ENCODE results near the gene STK32B.
"Not testable (repeated sequence)": the region's sequence is repeated elsewhere in the genome, so short reads cannot be mapped to it uniquely, and the experiment has no call there.

The STK32B gene

GRCh38 chr4:5212255-5213013 lies 161.2 kb downstream of the STK32B start:
- no peak for DNase-seq

GRCh38 chr4:5213087-5213595 lies 161.9 kb downstream of the STK32B start:
- DNase-seq: no peak

- DNase-seq: no peak
These were observed 164.0 kb downstream of the STK32B start for GRCh38 chr4:5215321-5215720.

- DNase-seq: no peak
These were observed 166.1 kb downstream of the STK32B start for GRCh38 chr4:5217421-5217820.

- DNase-seq: no peak
These were observed 167.2 kb downstream of the STK32B start for GRCh38 chr4:5218376-5219069.

GRCh38 chr4:5220028-5220427 lies 168.7 kb downstream of the STK32B start:
- no peak for DNase-seq

GRCh38 chr4:5222047-5222446 lies 170.8 kb downstream of the STK32B start:
- no peak for DNase-seq

- DNase-seq: no peak
These were observed 171.7 kb downstream of the STK32B start for GRCh38 chr4:5222951-5223350.

- no peak for DNase-seq
These were observed 173.1 kb downstream of the STK32B start for GRCh38 chr4:5224340-5224739.

- DNase-seq: no peak
These were observed 181.3 kb downstream of the STK32B start for GRCh38 chr4:5232549-5232948.

- no peak for DNase-seq
These were observed 185.9 kb downstream of the STK32B start for GRCh38 chr4:5237086-5237660.

- DNase-seq: no peak
These were observed 186.9 kb downstream of the STK32B start for GRCh38 chr4:5238173-5238572.

GRCh38 chr4:5247061-5247460 lies 195.8 kb downstream of the STK32B start:
- not testable (repeated sequence) for DNase-seq

GRCh38 chr4:5247735-5248134 lies 196.5 kb downstream of the STK32B start:
- DNase-seq: no peak

GRCh38 chr4:5249727-5250126 lies 198.4 kb downstream of the STK32B start:
- no peak for DNase-seq

GRCh38 chr4:5250536-5250935 lies 199.3 kb downstream of the STK32B start:
- DNase-seq: not testable (repeated sequence)

GRCh38 chr4:5256421-5256820 lies 205.1 kb downstream of the STK32B start:
- DNase-seq: no peak

GRCh38 chr4:5257086-5257485 lies 205.8 kb downstream of the STK32B start:
- DNase-seq: no peak

GRCh38 chr4:5259471-5259870 lies 208.2 kb downstream of the STK32B start:
- no peak for DNase-seq

- DNase-seq: no peak
These were observed 208.8 kb downstream of the STK32B start for GRCh38 chr4:5260121-5260520.

- no peak for DNase-seq
These were observed 210.6 kb downstream of the STK32B start for GRCh38 chr4:5261866-5262265.

GRCh38 chr4:5266991-5267390 lies 215.7 kb downstream of the STK32B start:
- DNase-seq: no peak

- DNase-seq: no peak
These were observed 216.1 kb downstream of the STK32B start for GRCh38 chr4:5267408-5267807.

Data from activated gamma-delta T cell (primary cell).